T47D (cell line): ENCODE results near the gene FNBP1.

Source experiments
- DNase-seq, 2 experiments: peaks; one replicate each; pipeline versions ENCODE4 v3.0.0 to v3.0.0-alpha.2; 2011 to 2012; ENCODE audit warnings: low read depth in 1 of 2, low spot score in 1 of 2
- JUND ChIP-seq: IDR thresholded peaks from 2 replicates; pipeline ENCODE4 v1.6.1; 2012; ENCODE audit warnings: low read depth
- in situ Hi-C: cut with HindIII; loops from 2 replicates; pipeline ENCODE4 v1.10.0; 2016; ENCODE audit warnings: low sequenced_read_pairs, low pct_unique_long_range_greater_than_20kb

FNBP1 gene

GRCh38 chr9:129923589-129923988, 119.4 kb downstream of the FNBP1 start:
- no peak for TF ChIP-seq JUND
- no peak for DNase-seq
- in situ Hi-C loops, result no loop called here

- TF ChIP-seq JUND, result no peak
- in situ Hi-C loops, result no loop called here
- DNase-seq, result no peak
Observed at GRCh38 chr9:129921905-129922304, 121.1 kb downstream of the FNBP1 start.

GRCh38 chr9:129919841-129920240, 123.1 kb downstream of the FNBP1 start:
- TF ChIP-seq JUND, result no peak
- DNase-seq, result no peak
- in situ Hi-C loops, result no loop called here

GRCh38 chr9:129919277-129919676, 123.7 kb downstream of the FNBP1 start:
- no peak for DNase-seq
- in situ Hi-C loops, result no loop called here
- no peak for TF ChIP-seq JUND

GRCh38 chr9:129918296-129918950, 124.6 kb downstream of the FNBP1 start:
- in situ Hi-C loops, result no loop called here
- TF ChIP-seq JUND, result no peak
- no peak for DNase-seq

GRCh38 chr9:129916707-129917106, 126.3 kb downstream of the FNBP1 start:
- TF ChIP-seq JUND, result no peak
- in situ Hi-C loops, result no loop called here
- no peak for DNase-seq

GRCh38 chr9:129914051-129914450, 128.9 kb downstream of the FNBP1 start:
- in situ Hi-C loops, result no loop called here
- DNase-seq, result no peak
- no peak for TF ChIP-seq JUND

- DNase-seq, result no peak
- in situ Hi-C loops, result no loop called here
- no peak for TF ChIP-seq JUND
Observed at GRCh38 chr9:129910628-129911567, 132.1 kb downstream of the FNBP1 start.

GRCh38 chr9:129909851-129910250, 133.1 kb downstream of the FNBP1 start:
- no peak for TF ChIP-seq JUND
- DNase-seq, result no peak
- in situ Hi-C loops, result no loop called here

GRCh38 chr9:129908906-129909305, 134.1 kb downstream of the FNBP1 start:
- no peak for TF ChIP-seq JUND
- DNase-seq, result no peak
- in situ Hi-C loops, result no loop called here

GRCh38 chr9:129907201-129907600, 135.8 kb downstream of the FNBP1 start:
- DNase-seq, result no peak
- in situ Hi-C loops, result no loop called here
- no peak for TF ChIP-seq JUND

- no peak for TF ChIP-seq JUND
- in situ Hi-C loops, result no loop called here
Observed at GRCh38 chr9:129906298-129906697, 136.7 kb downstream of the FNBP1 start.

GRCh38 chr9:129904734-129905133, 138.3 kb downstream of the FNBP1 start:
- no peak for TF ChIP-seq JUND
- in situ Hi-C loops, result no loop called here
- DNase-seq, result no peak

More at GRCh38 chr9:129906298-129906697, 136.7 kb downstream of the FNBP1 start:
- DNase-seq, result no peak
